C4-2B (cell line): ENCODE results near the gene AMOT.

Source experiments
- ZFX ChIP-seq: fragments of 450-650 bp; IDR thresholded peaks from 2 replicates; pipeline ENCODE4 v1.6.1; 2017
- TF ChIP-seq, protein P1 (sequence below): fragments of 450-650 bp; conservative IDR thresholded peaks from 2 replicates; pipeline ENCODE4 v1.5.1; 2017; ENCODE audit warnings: mild to moderate bottlenecking

DNA sequence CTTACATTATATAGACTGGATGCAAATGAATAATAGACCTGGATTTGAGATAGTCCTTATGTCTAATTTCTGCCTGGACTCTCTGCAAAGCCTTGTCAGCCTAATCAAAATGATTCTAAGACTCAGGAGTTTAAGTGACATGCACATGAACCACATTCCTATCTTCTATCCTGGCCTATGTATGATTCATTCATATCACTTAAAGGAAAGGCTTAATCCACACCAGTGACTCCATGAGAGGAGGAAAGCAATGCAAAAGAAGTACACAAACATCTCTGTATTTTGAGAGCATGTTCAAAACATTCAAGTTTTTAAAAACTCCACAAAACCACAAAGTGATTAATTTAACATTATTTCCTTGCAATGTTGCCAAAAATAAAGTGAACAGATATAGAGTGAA, 14.6 kb downstream of the AMOT start:
- TF ChIP-seq, protein P1, sequence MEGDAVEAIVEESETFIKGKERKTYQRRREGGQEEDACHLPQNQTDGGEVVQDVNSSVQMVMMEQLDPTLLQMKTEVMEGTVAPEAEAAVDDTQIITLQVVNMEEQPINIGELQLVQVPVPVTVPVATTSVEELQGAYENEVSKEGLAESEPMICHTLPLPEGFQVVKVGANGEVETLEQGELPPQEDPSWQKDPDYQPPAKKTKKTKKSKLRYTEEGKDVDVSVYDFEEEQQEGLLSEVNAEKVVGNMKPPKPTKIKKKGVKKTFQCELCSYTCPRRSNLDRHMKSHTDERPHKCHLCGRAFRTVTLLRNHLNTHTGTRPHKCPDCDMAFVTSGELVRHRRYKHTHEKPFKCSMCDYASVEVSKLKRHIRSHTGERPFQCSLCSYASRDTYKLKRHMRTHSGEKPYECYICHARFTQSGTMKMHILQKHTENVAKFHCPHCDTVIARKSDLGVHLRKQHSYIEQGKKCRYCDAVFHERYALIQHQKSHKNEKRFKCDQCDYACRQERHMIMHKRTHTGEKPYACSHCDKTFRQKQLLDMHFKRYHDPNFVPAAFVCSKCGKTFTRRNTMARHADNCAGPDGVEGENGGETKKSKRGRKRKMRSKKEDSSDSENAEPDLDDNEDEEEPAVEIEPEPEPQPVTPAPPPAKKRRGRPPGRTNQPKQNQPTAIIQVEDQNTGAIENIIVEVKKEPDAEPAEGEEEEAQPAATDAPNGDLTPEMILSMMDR: no peak
- no peak for TF ChIP-seq ZFX
